HG03520 (cell line): ENCODE results near the gene LIPK.
"Not testable (repeated sequence)": the region's sequence is repeated elsewhere in the genome, so short reads cannot be mapped to it uniquely, and the experiment has no call there.

Experiments
- ATAC-seq: cut with Tn5 transposase; IDR thresholded peaks from one replicate; pipeline ENCODE4 v1.9.1; 2021; ENCODE audit warnings: mild to moderate bottlenecking, moderate library complexity; ENCODE audit not compliant: unreplicated experiment

LIPK gene

DNA sequence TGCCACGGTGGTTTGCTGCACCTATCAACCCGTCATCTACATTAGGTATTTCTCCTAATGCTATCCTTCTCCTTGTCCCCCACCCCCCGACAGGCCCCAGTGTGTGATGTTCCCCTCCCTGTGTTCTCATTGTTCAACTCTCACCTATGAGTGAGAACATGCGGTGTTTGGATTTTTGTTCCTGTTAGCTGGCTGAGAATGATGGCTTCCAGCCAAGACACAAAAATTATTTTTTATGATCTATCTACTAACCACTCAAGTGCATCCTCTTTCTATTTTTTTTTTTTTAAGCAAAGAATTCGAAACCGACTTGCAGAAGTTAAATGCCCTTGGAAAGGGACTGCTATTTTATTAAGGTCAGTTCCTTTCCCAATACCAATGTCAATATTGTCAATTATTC, 3.3 kb downstream of the LIPK start:
- ATAC-seq, result not testable (repeated sequence)

DNA sequence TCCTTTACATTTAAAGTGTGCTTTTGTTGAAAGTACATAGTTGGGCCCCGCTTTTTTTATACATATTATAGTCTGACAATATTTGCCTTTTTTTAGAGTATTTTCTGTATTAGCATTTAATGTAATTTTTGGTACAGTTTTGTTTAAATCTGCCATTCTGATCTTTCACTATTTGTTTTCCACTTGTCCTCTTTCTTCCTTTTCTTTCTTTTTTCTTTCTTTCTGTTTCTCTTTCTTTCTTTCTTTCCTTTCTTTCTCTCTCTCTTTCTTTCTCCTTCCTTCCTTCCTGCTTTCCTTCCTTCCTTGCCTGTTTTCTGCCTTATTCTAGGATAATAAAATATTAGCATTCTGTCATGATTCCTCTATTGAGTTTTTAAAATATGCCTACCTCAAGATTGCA, 9.5 kb downstream of the LIPK start:
- ATAC-seq, result no peak

GRCh38 chr10:88721392-88721791, 15.3 kb downstream of the LIPK start:
- ATAC-seq, result no peak

GRCh38 chr10:88725798-88726197, 19.7 kb downstream of the LIPK start:
- ATAC-seq, result no peak

- ATAC-seq, result no peak
Measured at GRCh38 chr10:88728107-88728763, 22.2 kb downstream of the LIPK start.

DNA sequence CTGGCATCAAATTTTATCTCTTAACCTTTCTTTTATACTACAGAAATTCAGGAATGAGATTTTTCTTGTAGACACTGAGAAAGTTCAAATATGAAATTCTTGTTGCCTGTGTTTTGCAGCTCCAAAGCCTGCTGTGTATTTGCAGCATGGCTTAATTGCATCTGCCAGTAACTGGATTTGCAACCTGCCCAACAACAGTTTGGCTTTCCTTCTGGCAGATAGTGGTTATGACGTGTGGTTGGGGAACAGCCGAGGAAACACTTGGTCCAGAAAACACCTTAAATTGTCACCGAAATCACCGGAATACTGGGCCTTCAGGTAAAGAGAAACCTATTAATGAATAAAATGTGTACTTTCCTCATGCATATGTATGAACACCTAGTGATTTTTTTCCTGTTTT, 24.8 kb downstream of the LIPK start:
- ATAC-seq, result no peak

DNA sequence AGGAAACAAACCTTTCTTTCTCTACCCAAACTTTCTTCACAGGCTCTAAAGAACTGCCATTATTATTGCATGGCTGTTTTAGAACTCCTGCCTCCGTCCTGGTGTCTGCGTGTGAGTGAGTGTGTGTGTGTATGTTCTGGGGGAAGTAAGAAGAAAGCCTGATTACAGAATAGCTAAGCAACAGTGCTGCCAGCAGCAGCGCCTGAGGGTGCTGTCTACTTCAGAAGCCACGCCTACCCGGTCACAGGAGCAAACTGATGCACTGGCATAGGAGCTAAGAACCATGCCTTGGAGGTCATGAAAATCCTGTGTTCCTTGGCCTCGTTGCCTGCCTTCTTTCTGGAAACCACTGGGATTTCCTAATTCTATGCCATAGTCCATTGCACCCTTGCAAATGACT, 25.2 kb downstream of the LIPK start:
- ATAC-seq, result no peak

- ATAC-seq, result no peak
Measured at GRCh38 chr10:88733215-88733614, 27.2 kb downstream of the LIPK start.

DNA sequence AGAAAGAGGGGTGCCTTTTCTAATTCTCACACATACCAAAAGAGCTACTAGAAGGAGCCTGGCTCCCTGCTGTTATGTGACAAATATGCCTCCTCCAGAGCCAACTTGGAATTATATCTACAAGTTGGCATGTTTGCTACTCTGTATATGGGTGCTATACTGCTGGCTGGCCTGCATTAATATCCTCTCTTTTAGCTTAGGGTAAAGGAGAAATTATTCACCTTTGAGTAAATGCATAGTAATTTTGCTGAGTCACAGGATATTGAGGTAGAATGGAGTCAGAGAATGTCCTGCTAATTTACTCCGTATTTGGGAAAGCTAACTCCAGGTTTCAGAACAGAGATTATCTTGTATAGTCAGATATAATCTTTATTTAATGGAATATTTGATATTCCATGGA, 29.6 kb downstream of the LIPK start:
- ATAC-seq, result no peak

DNA sequence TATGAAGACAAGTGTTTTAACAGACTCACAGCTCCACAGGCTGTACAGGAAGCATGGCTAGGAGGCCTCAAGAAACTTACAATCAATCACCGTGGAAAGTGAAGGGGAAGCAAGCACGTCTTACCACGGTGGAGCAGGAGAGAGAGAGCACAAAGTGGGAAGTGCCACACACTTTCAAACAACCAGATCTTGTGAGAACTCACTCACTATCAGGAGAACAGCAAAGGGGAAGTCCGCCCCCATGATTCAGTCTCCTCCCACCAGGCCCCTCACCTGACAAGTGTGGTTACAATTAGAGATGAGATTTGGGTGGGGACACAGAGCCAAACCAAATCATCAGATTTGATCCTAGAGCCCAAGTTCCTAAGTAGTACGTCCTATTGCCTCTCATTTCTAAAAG, 35.9 kb downstream of the LIPK start:
- ATAC-seq, result not testable (repeated sequence)

DNA sequence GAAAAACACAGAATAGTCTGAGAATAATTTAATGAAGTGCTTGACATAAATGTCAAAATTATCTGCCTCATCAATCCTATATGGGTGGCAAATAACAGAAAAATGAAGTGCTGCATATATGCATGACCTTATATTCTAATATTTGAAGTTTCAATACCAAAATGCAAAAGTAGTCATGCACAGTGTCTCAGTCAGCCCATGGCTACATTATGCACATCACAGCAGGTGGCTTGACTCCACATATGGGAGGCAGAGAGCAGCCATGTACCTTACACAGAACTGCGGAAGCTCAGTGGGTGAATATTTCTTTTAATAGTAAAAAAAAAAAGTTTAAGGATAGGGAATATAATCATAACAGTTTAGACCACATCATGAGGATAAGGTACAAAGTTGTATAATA, 36.4 kb downstream of the LIPK start:
- ATAC-seq, result no peak

- ATAC-seq, result no peak
Measured at GRCh38 chr10:88744002-88744401, 38.0 kb downstream of the LIPK start.

DNA sequence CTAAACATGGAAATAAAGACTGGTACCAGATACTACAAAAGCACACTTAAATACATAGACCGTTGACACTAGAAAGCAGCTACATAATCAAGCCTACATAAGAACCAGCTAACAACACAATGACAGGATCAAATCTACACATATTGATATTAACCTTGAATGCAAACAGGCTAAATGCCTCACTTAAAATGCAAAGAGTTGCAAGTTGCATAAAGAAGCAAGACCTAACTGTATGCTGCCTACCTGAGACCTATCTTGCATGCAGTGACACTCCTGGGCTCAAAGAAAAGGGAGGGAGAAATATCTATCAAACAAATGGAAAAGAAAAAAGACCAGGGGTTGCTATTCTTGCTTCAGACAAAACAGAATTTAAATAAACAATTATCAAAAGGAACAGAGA, 39.6 kb downstream of the LIPK start:
- no peak for ATAC-seq

DNA sequence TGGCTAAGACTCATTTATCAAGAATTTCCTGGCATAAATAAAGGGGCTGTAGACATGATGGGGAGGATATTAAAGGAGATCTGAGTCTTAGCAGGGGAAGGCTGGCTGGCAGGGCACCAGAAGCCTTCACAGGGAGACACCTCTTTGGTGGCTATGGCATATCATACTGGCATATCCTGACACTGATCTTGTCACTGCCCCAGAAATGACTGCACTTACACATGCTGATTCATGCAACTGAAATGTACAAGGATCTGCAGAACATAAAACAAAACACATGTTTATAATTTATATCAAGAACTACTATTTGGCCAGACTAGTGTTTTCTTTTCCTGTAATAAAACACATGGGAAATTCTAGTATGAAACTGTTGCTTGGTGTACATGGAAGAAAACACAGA, 48.2 kb downstream of the LIPK start:
- ATAC-seq, result no peak

DNA sequence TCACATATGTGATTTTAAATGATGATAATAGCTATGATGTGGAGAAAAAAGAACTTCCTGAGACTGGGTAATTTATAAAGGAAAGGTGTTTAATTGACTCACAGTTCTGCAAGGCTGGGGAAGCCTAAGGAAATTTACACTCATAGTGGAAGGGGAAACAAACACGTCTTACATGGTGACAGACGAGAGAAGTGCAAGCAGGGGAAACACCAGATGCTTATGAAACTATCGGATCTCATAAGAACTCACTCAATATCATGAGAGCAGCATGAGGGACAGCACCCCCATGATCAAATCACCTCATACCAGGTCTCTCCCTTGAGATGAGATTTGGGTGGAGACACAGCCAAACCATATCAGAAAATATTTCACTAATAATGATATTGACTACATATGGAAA, 49.7 kb downstream of the LIPK start:
- no peak for ATAC-seq

GRCh38 chr10:88756660-88757059, 50.6 kb downstream of the LIPK start:
- ATAC-seq, result no peak

GRCh38 chr10:88759366-88760101, 53.5 kb downstream of the LIPK start, which contains the start of gene LIPN:
Gene LIPN, plus strand, starts transcription at chr10:88760020. Its CDS starts 1,386 bp downstream, at chr10:88761406.
- ATAC-seq, result no peak

GRCh38 chr10:88762906-88763305, 56.9 kb downstream of the LIPK start:
- ATAC-seq, result no peak

GRCh38 chr10:88763441-88763840, 57.4 kb downstream of the LIPK start:
- ATAC-seq, result no peak

- ATAC-seq, result no peak
Measured at GRCh38 chr10:88764110-88764509, 58.1 kb downstream of the LIPK start.

DNA sequence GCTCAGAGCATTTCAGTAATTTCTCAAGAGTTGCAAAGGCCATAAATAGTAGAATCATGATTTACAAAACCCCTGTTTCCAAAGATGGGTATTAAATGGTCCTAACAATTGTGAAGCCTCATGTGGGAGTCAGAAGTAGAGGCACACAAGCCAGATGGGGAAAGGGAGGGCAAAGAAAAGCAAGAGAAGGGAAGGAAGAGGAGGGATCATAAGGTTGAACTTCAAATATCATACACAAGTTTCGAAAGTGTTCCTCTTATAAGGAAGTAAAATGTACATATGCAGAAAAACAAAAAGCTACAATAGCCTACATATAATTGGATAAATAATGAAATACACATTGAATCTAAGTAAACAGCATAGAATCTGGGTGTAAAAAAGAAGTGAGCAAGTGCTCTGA, 59.8 kb downstream of the LIPK start:
- ATAC-seq, result no peak

DNA sequence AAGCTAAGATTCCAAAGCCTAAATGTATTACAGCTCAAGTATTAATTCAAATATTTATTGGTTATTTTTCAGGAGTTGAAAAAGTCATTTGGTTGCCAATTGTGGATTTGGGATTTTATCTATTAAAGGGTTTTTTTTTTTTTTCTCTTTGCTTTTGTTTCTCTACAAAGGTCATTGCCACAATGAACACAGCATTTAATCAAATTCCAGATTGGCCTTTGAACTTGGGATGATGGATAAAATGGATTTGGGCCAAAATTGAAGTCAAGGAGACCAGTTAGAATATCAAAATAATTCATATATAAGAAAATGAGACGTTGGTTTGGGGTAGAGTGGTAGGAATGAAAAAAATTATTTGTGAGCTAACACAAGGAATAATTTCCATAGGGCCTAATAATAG, 63.3 kb downstream of the LIPK start:
- no peak for ATAC-seq

GRCh38 chr10:88781206-88781605, 75.2 kb downstream of the LIPK start:
- no peak for ATAC-seq
